GM10266 (cell line): ENCODE results near the gene GRXCR2.

Experiments
- DNase-seq: peaks from one replicate; pipeline ENCODE4 v3.0.0; 2012; ENCODE audit errors: extremely low spot score
- CTCF ChIP-seq: IDR thresholded peaks from 2 replicates; pipeline ENCODE4 v1.5.1; 2012; ENCODE audit warnings: mild to moderate bottlenecking, low read depth; ENCODE audit not compliant: control insufficient read depth, insufficient read depth; ENCODE audit errors: missing control alignments

GRXCR2 gene

GRCh38 chr5:145915970-145916638, 43.3 kb upstream of the GRXCR2 start:
- no peak for TF ChIP-seq CTCF
- DNase-seq: no peak

GRCh38 chr5:145913701-145914100, 40.9 kb upstream of the GRXCR2 start:
- no peak for DNase-seq
- TF ChIP-seq CTCF: no peak

GRCh38 chr5:145912594-145912993, 39.8 kb upstream of the GRXCR2 start:
- TF ChIP-seq CTCF: no peak
- DNase-seq: no peak

GRCh38 chr5:145912019-145912418, 39.2 kb upstream of the GRXCR2 start:
- no peak for TF ChIP-seq CTCF
- no peak for DNase-seq

DNA sequence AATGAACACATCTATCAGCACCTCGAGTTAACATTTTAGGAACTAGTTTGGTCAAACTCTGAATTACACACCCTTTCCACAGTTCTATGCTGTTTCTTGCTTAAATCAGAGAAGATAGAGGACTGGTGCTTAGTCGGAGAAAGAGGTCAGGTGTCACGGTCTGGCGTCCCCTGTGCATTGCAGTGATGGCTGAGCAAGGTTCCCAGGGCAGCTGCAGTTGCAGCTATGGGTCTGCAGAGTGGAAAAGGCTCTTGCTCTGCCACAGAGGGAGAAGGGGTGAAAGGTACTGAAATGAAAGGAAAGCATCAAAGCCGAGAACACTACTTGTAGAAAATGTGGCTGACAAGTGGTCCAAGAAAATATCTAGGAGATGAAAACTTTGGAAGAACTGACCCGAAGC, 38.4 kb upstream of the GRXCR2 start:
- no peak for DNase-seq

GRCh38 chr5:145908206-145908960, 35.6 kb upstream of the GRXCR2 start:
- TF ChIP-seq CTCF: no peak
- DNase-seq: no peak

More for the DNA sequence above, 38.4 kb upstream of the GRXCR2 start:
- no peak for TF ChIP-seq CTCF

- no peak for TF ChIP-seq CTCF
- no peak for DNase-seq
These were observed 33.6 kb upstream of the GRXCR2 start for GRCh38 chr5:145906401-145906800.
